GM18861 (cell line): ENCODE data around the gene CYB561D1.

ENCODE experiments used
- ATAC-seq: cut with Tn5 transposase; IDR thresholded peaks from one replicate; pipeline ENCODE4 v1.9.1; 2021; ENCODE audit not compliant: unreplicated experiment

CYB561D1 gene

DNA sequence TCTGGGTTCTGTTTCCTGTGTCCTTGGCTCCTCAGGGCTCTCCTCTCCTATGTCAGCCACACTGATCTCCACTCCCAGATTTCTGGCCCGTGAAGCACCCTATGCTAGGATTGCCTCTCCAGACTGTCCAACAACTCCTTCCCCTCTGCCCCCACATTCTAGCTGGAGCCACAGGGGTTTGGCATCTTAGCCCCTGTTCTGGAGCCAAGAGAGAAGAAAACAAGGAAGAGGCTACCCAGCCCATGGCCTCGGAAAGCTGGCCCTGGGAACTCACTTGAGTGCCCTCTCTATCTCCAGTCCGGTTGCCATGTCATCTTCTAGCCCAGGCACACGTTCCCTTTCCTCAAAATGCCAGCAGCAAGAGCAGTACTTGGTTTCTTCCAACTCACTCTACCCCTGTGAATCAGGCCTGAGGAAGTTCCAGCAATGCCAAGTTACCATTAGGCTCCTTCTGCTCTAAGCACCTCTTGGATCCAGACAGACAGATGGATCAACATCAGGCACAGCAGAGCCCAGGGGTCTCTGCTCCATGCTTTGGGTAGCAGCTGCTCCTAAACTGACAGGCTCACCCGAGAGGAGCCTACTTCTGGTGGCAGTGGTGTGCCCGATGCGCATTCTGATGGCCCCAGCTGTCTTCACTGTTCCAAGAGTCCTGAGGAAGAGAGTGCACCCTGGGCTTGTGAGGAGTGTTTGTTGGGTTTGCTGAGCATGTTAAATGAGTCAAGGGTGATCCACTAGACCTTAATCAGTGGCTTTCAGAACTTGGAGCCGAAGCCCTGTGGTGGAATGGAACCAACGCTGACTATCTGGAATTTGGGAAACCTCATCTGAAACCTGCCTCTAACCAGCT is 34.2 kb downstream of the CYB561D1 start:
- no peak for ATAC-seq

DNA sequence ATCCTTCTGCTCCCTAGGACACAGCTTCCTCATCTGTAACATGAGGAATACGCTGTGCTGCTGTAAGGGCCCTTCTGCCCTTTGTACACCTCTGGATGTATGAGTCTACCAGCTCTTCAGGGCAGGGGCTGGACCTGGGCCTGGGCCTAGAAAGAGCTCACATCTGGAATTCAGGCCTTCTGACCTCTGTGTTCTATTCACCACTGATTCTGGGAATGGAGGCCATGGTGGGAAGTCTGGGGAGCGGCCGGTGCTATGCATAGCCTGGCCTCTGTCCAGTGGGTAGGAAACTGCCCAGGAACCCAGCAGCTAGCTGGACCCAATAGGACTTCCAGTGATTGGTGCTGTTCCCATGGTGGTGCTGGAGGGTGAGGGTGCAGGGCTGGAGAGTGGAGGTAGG is 34.8 kb downstream of the CYB561D1 start:
- no peak for ATAC-seq

DNA sequence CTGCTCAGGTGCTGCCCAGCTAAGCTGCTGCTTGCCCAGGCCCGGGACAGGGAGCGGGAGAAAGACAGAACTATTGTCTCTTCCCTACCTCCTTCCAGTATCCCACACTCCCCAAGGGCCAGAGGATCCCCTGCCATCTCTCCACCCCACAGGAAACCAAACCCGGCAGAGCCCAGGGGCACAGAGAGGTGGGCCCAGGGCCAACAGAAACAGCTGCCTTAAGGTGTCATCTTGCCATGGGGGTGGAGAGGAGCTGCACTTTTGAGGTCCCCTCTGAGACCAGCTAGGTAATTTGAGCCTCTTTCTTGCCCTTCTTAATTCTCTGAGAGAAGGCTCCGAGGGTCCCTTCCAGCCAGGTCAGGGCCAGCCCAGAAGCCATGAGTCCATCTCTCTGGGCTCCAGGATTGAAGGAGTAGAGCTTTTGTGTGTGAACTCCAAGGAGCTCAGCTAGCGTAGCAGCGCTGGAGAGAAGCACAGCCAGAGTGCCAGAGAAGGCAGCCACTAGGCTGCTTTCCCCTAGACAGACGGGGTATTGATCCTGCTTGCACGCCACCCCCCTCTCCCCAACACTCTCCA is 36.1 kb downstream of the CYB561D1 start:
- no peak for ATAC-seq

- ATAC-seq: no peak
Observed at GRCh38 chr1:109530457-109531087, 36.7 kb downstream of the CYB561D1 start.

DNA sequence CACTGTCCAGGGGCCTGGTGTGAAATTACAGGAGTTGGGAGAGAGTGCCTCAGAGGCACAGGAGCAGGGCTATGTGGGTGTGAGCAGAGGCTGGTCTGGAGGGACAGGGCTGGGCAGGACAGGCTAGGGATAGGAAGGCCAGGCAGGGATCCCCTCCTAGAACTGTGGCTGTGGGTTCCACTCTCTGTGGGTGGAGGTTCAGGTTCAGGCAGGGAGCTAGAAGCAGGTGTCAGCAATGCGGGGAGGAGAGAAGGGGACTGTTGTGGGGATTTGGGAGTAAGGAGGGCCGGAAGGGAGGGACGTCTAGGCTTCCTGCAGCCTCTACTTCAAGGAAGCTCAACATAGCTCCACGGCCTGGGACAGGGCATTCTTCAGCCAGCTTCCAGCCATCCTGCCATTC is 37.5 kb downstream of the CYB561D1 start:
- ATAC-seq: no peak

DNA sequence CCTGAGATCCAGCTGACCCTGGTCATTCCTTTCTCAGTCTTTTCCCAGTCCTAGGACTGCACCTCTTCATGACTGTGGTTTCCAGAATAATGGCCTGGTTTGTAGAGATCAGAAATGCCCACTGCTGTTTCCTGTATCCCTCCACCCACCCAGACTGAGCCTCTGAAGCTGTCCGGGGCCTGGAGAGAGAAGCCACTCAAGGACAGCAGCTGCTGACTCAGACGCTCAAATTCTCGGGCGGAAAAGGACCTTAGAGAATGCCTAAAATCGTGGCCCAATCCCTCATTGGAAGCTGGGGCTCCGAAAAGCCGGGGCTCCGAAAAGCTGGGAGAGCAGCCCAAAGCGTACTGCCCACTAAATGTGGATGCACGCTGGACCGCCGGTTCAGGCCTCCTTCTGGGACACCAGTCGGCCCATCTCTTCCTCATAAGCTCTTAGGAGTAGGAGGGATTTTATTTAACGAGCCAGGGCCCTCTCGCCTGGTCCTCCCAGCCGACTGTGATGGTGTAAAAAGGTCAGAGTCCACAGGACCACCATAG is 38.0 kb downstream of the CYB561D1 start:
- ATAC-seq: no peak

DNA sequence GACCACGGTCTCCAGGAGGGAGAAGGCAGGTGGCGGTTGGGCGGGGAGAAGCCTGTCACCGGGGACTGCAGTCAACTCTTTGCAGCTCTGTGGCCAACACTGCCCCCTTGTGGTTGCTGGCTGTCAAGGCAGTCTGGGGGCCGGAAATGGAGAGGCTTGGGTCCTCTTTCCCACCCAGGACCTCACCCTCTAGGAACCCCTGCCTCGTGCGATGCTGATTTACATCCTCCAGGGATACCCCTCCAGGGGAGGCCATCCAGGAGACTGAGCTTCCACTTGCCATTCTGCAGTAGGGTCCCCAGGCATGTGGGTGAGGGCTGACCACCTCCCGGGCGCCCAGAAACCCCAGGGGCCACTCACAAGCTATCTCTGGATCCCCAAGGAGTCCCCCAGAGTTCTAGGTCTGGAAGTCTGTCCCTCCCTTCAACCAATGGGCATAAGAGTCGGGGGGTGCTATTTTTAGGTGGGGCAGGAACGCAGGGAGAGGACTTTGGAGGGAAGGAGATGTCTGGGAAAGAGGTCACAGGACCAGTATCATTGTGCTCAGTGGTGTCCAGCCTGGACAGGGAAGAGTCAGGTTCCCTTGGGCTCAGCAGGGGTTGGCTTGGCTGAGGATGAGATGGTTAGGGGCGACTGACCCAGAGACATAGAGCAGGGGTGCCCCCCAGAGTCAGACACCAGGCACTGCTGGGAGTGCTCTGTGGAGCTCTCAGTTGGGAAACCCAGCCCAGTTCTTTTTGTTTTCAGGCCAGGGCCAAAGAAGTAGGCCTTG is 38.7 kb downstream of the CYB561D1 start:
- peak; percentile 63 for ATAC-seq

- no peak for ATAC-seq
Observed at GRCh38 chr1:109534307-109534858, 40.5 kb downstream of the CYB561D1 start.

DNA sequence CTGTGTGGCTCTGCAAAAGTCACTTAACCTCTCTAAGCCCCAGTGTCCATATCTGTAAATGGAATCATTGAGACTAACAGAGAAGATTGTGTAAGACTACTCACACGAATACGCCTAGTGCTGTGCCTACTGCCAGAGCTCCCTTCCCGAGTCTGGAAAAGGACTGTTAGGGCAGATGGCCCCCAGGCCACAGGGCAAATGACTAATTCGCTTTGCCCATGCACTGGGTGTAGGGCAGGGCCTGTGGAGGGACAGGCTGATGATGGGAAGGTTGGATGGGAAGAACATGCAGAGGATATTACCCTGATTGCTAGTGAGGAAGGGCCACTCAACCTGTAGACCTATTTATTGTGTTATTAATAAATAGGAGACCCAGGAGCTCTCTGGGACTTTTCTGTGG is 41.6 kb downstream of the CYB561D1 start:
- no peak for ATAC-seq

DNA sequence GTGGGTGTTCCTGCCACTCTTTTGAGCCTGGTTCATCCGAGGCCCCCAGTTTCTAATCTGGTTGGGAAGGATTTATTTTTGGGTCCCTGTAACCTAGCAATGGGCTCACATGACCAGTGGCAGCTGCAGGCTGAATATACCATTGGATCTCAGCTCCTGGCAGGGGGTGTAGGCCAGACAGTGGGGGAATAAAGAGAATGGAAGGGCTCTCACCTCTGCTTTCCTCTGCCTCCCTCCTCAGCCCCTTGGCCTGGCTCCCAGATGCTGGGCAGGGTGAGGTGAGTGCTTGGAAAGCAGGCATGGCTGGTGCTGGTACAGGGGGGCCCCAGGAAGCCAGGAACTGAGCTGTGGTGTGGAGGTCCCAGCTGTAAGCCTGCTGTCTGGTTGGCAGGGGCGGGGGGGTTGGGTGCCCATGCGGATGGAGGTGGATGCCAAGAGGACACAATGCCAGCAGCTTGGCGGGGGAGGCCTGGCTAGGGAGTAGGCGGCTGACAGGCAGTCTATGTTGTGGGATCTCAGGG is 42.1 kb downstream of the CYB561D1 start:
- ATAC-seq: no peak

DNA sequence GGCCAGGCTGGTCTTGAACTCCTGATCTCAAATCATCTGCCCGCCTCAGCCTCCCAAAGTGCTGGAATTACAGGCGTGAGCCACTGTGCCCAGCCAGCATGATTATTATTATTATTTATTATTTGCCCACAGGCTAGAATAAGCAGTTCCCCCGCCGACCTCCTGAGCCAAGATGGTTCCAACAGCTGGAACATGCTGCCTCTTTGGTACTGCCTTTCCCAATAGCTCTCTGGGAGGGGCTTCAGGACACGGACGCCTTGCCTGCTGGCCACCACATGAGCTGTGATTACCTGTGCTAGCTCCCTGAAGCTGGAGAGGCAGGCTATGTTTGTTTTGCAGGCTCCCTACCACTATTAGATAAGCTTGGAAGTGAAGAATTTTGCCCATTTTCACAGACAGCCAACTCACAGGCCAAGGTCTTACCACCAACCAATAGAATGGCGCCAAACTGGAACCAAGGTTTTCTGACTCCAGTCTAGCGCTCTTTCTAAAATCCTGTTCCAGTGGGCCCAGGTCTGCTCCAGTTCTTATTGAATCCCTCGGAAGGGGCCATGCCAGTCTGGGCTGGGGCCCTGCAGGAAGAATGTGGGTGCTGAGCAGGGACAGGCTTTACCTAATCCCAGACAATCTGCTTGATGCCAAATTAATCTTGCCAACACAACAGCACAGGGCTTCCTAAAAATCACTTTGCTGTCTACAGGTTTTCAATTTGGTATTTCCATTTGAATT is 43.7 kb downstream of the CYB561D1 start:
- ATAC-seq: no peak

DNA sequence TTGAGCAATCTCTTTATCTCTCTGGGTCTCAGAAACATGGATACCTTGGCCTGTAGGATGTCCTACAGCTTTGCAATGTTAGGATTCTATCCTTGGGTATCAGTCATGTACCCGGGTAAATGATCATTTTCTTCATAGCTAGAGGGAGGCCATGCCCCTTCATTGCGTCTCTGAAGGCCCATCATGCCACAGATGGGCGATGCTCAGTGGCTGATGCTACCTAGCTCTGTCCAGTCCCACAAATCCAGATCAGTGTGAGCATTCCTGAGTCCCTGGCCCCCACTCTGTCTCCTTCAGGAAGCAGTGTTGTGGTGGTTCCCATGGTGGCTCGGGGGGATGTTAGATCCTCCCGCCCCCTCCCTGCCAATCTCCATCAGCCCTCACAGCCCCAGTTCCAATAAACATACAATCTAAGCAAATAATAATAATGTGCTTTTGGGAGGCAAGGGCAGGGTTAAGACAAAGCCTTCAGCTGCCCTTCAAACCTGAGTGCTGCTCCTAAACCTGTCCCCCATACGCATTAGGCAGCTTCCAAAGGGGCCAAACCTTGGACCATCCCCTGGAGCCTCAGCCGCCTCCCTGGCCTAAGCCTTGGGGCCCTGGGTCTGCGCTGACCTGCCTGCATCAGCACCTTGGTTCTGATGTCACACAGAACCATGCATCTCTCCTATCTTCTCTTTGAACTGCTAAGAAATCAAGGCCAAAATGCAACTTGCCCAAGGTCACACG is 45.1 kb downstream of the CYB561D1 start:
- no peak for ATAC-seq

DNA sequence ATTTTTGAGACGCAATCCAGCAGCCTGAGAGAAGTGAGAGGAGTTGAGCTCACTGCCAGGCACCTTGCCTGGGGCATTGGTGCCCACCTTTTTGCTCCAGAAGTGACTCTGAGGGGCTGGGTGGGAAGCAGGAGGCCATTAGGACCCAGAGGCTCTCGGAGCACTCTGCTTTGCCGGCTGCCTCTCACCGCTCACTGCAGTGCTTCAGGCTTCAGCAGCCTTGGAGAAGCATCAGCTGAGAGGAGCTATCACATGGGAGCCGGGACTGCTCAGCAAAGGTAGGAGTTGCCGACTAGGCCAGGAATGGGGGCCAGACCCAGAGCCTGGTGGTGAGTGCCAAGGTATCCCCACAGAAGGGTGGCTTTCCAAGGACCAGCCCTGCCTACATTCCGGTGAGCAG is 45.8 kb downstream of the CYB561D1 start, which contains the start of gene GPR61:
Gene GPR61 (plus strand): TSS at position 197 of the 400 bp plus-strand sequence. CDS start 3,151 bp downstream, outside the sequence.
- ATAC-seq: no peak

DNA sequence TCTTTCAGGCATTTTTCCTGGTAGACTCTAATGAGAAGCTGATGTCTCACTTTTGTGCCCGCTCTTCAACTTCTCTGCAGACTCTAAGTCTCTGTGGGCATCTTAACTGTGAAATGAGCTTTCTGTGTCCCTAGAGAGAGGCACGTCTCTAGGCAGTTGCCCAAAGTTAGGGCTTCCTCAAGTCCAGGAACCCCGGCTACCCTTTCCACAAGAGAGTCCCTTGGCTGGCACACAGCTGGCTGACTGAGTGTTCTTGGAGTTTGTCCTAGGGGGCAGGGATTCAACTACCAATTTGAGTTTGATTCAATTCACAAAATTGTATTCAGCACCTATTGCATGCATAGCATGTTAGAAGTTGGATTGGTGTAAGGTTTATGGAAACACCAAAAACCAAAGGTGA is 47.2 kb downstream of the CYB561D1 start:
- ATAC-seq: no peak

DNA sequence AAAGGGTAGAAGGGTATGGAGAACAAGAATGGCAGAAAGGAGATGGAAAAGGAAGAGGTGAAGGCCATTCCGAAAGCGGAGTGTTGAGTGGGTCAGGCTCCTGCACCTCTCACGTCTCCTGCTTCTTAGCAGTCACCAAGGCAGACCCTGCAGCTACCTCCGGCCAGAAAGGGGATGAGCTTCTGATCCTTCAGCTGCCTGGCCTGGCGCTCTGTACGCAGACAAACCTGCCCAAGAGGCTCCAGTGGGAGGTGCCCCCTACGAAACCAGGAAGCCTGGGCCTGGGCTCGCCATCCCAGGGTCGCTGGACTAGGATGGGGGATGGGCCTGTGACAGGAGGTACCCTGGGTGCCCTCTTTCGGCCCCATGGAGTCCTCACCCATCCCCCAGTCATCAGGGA is 48.8 kb downstream of the CYB561D1 start:
- no peak for ATAC-seq

DNA sequence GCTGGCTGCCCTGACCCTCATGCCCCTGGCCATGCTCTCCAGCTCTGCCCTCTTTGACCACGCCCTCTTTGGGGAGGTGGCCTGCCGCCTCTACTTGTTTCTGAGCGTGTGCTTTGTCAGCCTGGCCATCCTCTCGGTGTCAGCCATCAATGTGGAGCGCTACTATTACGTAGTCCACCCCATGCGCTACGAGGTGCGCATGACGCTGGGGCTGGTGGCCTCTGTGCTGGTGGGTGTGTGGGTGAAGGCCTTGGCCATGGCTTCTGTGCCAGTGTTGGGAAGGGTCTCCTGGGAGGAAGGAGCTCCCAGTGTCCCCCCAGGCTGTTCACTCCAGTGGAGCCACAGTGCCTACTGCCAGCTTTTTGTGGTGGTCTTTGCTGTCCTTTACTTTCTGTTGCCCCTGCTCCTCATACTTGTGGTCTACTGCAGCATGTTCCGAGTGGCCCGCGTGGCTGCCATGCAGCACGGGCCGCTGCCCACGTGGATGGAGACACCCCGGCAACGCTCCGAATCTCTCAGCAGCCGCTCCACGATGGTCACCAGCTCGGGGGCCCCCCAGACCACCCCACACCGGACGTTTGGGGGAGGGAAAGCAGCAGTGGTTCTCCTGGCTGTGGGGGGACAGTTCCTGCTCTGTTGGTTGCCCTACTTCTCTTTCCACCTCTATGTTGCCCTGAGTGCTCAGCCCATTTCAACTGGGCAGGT is 49.5 kb downstream of the CYB561D1 start:
- no peak for ATAC-seq

DNA sequence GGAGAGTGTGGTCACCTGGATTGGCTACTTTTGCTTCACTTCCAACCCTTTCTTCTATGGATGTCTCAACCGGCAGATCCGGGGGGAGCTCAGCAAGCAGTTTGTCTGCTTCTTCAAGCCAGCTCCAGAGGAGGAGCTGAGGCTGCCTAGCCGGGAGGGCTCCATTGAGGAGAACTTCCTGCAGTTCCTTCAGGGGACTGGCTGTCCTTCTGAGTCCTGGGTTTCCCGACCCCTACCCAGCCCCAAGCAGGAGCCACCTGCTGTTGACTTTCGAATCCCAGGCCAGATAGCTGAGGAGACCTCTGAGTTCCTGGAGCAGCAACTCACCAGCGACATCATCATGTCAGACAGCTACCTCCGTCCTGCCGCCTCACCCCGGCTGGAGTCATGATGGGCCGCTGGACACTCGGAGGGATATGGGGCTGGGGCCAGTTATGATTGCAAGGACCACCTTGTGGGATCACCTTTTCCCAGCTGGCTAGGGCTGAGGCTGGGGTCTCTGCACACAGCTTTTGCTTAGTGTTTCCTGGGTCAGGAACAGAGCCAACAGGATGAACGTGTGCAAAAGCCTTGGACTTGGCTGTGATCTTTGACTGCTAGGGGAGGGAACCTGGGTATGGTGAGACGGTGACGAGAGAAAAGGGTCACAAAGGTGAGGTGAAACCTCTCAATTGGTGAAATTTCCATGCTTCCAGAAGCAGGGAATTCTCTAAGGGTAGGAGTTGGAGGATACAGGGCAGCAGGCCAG is 50.3 kb downstream of the CYB561D1 start:
- no peak for ATAC-seq
